ES-I3 (cell line): ENCODE data around the gene ZBTB9.
A peak's percentile ranks its signal among the peaks of the same experiment; 100 is the strongest.

Source experiments
- H3K36me3 ChIP-seq: 2 replicates; pipeline ENCODE4 v1.6.1; 2013; ENCODE audit warnings: mild to moderate bottlenecking, low read length, control low read depth, moderate library complexity; ENCODE audit not compliant: insufficient read depth
- H3K4me1 ChIP-seq: 2 replicates; pipeline ENCODE4 v1.6.1; 2013; ENCODE audit warnings: mild to moderate bottlenecking, control low read depth, low read length; ENCODE audit not compliant: insufficient read depth
- H3K9ac ChIP-seq: 2 replicates; pipeline ENCODE4 v1.6.1; 2013; ENCODE audit warnings: low read depth, mild to moderate bottlenecking, low read length, moderate library complexity
- H3K9me3 ChIP-seq: 2 replicates; pipeline ENCODE4 v1.6.1; 2013; ENCODE audit warnings: mild to moderate bottlenecking, low read length, moderate library complexity; ENCODE audit not compliant: control insufficient read depth, insufficient read depth

The ZBTB9 gene

GRCh38 chr6:33454009-33454946 lies at the start of gene ZBTB9:
TSS of gene ZBTB9 (plus strand) at chr6:33454576. CDS start at chr6:33455101, 525 bp downstream.
- Histone ChIP-seq H3K4me1 (no peaks in the 10 kb centered on the region; the same call in 1 of the 2 replicates), H3K36me3 (peaks cover 10% of the 10 kb centered on the region), H3K9me3 (no peaks in the 10 kb centered on the region), H3K9ac (peak within 1 kb of the TSS; percentile 81)

GRCh38 chr6:33404884-33405283 lies 49.5 kb upstream of the ZBTB9 start:
- H3K9me3 ChIP-seq = no peaks in the 10 kb centered on the region
- no peak overlapping the region for H3K9ac ChIP-seq
- H3K4me1 ChIP-seq = peaks cover 3% of the 10 kb centered on the region; the same call in 1 of the 2 replicates
- H3K36me3 ChIP-seq = peaks cover 22% of the 10 kb centered on the region

- no peak overlapping the region for H3K9ac ChIP-seq
- peaks cover 3% of the 10 kb centered on the region; the same call in 1 of the 2 replicates for H3K4me1 ChIP-seq
- no peaks in the 10 kb centered on the region for H3K9me3 ChIP-seq
- H3K36me3 ChIP-seq = peaks cover 22% of the 10 kb centered on the region
Observed at GRCh38 chr6:33405386-33405940, 48.9 kb upstream of the ZBTB9 start.

- H3K9ac ChIP-seq = no peak overlapping the region
- no peaks in the 10 kb centered on the region for H3K9me3 ChIP-seq
- H3K36me3 ChIP-seq = peaks cover 22% of the 10 kb centered on the region
- H3K4me1 ChIP-seq = peaks cover 3% of the 10 kb centered on the region; the same call in 1 of the 2 replicates
Observed at GRCh38 chr6:33406126-33406525, 48.2 kb upstream of the ZBTB9 start.

GRCh38 chr6:33407132-33407718 lies 47.2 kb upstream of the ZBTB9 start:
- no peaks in the 10 kb centered on the region for H3K9me3 ChIP-seq
- peaks cover 22% of the 10 kb centered on the region for H3K36me3 ChIP-seq
- peaks cover 3% of the 10 kb centered on the region; the same call in 1 of the 2 replicates for H3K4me1 ChIP-seq
- H3K9ac ChIP-seq = no peak overlapping the region

GRCh38 chr6:33410050-33410710 lies 44.2 kb upstream of the ZBTB9 start:
- no peaks in the 10 kb centered on the region for H3K9me3 ChIP-seq
- peaks cover 22% of the 10 kb centered on the region for H3K36me3 ChIP-seq
- H3K9ac ChIP-seq = peak overlapping the region; percentile 53
- H3K4me1 ChIP-seq = peaks cover 3% of the 10 kb centered on the region; the same call in 1 of the 2 replicates

- Histone ChIP-seq H3K9ac (peak within 1 kb of the TSS; percentile 94), H3K36me3 (peaks cover 26% of the 10 kb centered on the region)
Observed at GRCh38 chr6:33410711-33411631, 43.4 kb upstream of the ZBTB9 start, which contains the start of gene PHF1. TSS of gene PHF1 (plus strand) at chr6:33411014. CDS start at chr6:33412264, 1,250 bp downstream.

GRCh38 chr6:33411632-33412005 lies 42.8 kb upstream of the ZBTB9 start:
- H3K36me3 ChIP-seq = peaks cover 22% of the 10 kb centered on the region
- H3K9ac ChIP-seq = peak overlapping the region; percentile 94
- H3K9me3 ChIP-seq = no peaks in the 10 kb centered on the region
- H3K4me1 ChIP-seq = peaks cover 6% of the 10 kb centered on the region; the same call in 1 of the 2 replicates

More at GRCh38 chr6:33410711-33411631, 43.4 kb upstream of the ZBTB9 start, which contains the start of gene PHF1:
- peaks cover 3% of the 10 kb centered on the region; the same call in 1 of the 2 replicates for H3K4me1 ChIP-seq
- H3K9me3 ChIP-seq = no peaks in the 10 kb centered on the region

GRCh38 chr6:33412140-33413009 lies 42.0 kb upstream of the ZBTB9 start:
- peaks cover 11% of the 10 kb centered on the region; the same call in 1 of the 2 replicates for H3K4me1 ChIP-seq
- H3K9ac ChIP-seq = no peak overlapping the region
- peaks cover 14% of the 10 kb centered on the region for H3K36me3 ChIP-seq
- H3K9me3 ChIP-seq = no peaks in the 10 kb centered on the region

GRCh38 chr6:33413241-33414120 lies 40.9 kb upstream of the ZBTB9 start:
- Histone ChIP-seq H3K36me3 (peaks cover 12% of the 10 kb centered on the region; the same call in 1 of the 2 replicates), H3K9ac (no peak overlapping the region), H3K9me3 (no peaks in the 10 kb centered on the region), H3K4me1 (peaks cover 11% of the 10 kb centered on the region; the same call in 1 of the 2 replicates)

- Histone ChIP-seq H3K9me3 (no peaks in the 10 kb centered on the region), H3K36me3 (peaks cover 12% of the 10 kb centered on the region; the same call in 1 of the 2 replicates), H3K9ac (no peak overlapping the region), H3K4me1 (peaks cover 12% of the 10 kb centered on the region)
Observed at GRCh38 chr6:33414592-33415271, 39.6 kb upstream of the ZBTB9 start.
